Measurements from ENCODE around the gene CRADD. TPM values are rescaled to one million over a fixed set of nuclear protein-coding genes. Genes with fewer than 3 reads are reported as not detected.

CRADD gene
- total RNA-seq, 1 donor from 2014 or later, result 17.1 TPM

DNA sequence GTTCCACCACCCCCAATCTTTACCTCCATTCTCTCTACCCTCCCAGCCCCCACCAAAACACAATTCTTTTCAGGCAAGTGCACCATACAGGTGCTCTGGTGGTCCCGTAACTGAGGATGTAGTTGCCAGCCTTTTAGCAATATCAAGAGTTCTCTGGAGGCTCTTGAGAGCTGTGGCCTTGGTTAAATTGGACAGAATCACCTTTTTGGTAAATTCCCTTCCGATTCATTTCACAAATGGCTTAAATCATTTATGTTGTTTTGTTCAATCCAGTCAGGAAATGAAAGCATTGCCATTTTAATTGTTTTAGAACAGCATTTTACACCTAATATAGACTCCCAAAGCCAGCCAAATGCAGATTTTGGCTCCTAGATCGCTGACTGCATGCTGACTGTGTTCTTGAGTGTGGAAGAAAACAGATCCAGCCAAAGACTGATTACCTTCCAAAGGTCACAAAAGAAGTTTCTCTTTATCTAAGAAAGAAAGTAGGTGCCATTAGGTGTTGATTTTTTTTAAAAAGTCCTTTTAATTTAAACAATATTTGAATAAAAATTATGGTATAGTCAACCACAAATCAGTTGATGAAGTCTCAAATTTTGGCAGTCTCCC is 25.6 kb downstream of the CRADD start:
- DNase-seq (no peak), ATAC-seq (no peak)
- Histone ChIP-seq H3K4me3 (no peak overlapping the region), H3K36me3 (no peaks in the 10 kb centered on the region), H3K4me1 (peaks cover 25% of the 10 kb centered on the region), H3K27ac (no peak overlapping the region), H3K9me3 (no peaks in the 10 kb centered on the region), H3K27me3 (no peaks in the 10 kb centered on the region)
- intact Hi-C loops (cut with DNase I), result no loop called here
- TF ChIP-seq, protein P1, sequence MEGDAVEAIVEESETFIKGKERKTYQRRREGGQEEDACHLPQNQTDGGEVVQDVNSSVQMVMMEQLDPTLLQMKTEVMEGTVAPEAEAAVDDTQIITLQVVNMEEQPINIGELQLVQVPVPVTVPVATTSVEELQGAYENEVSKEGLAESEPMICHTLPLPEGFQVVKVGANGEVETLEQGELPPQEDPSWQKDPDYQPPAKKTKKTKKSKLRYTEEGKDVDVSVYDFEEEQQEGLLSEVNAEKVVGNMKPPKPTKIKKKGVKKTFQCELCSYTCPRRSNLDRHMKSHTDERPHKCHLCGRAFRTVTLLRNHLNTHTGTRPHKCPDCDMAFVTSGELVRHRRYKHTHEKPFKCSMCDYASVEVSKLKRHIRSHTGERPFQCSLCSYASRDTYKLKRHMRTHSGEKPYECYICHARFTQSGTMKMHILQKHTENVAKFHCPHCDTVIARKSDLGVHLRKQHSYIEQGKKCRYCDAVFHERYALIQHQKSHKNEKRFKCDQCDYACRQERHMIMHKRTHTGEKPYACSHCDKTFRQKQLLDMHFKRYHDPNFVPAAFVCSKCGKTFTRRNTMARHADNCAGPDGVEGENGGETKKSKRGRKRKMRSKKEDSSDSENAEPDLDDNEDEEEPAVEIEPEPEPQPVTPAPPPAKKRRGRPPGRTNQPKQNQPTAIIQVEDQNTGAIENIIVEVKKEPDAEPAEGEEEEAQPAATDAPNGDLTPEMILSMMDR (IDR thresholded peaks at IDR 0.05), result no peak

- H3K9me3 ChIP-seq, result no peaks in the 10 kb centered on the region
- H3K27me3 ChIP-seq, result no peaks in the 10 kb centered on the region
- H3K4me3 ChIP-seq, result no peak overlapping the region
- TF ChIP-seq, protein P1 (IDR thresholded peaks at IDR 0.05), result no peak
- no peak overlapping the region for H3K27ac ChIP-seq
- ATAC-seq, result no peak
- H3K36me3 ChIP-seq, result no peaks in the 10 kb centered on the region
- peaks cover 14% of the 10 kb centered on the region for H3K4me1 ChIP-seq
- DNase-seq, result no peak
- intact Hi-C loops (cut with DNase I), result no loop called here
Measured at GRCh38 chr12:93704122-93704521, 26.9 kb downstream of the CRADD start.

DNA sequence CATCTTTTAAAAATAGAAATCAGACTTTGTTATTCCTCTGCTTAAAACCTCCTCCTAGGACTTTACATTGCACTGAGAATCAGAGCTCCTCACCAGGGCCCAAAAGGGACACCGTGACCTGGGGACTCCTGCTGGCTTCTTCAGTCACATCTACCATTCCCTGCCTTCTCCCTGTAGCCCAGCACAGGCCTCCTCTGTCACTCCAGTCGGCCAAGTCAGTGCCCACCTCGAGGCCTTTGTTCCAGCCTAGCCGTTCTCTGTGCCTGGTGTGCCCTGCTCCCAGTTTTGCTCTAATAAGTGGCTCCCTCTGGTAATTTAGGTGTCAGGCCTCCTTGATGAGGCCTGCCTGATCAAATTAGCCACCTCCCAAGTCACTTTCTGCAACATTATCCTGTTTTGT is 27.4 kb downstream of the CRADD start:
- H3K27ac ChIP-seq, result no peak overlapping the region
- TF ChIP-seq, protein P1 (IDR thresholded peaks at IDR 0.05), result no peak
- peaks cover 5% of the 10 kb centered on the region for H3K9me3 ChIP-seq
- H3K36me3 ChIP-seq, result no peaks in the 10 kb centered on the region
- peaks cover 9% of the 10 kb centered on the region for H3K4me1 ChIP-seq
- H3K27me3 ChIP-seq, result no peaks in the 10 kb centered on the region
- H3K4me3 ChIP-seq, result no peak overlapping the region
- intact Hi-C loops (cut with DNase I), result no loop called here
- no peak for DNase-seq
- ATAC-seq, result no peak

GRCh38 chr12:93705237-93705636 is 28.1 kb downstream of the CRADD start:
- intact Hi-C loops (cut with DNase I), result no loop called here
- TF ChIP-seq, protein P1 (IDR thresholded peaks at IDR 0.05), result no peak
- ATAC-seq, result no peak
- peaks cover 10% of the 10 kb centered on the region for H3K9me3 ChIP-seq
- no peak for DNase-seq
- no peak overlapping the region for H3K27ac ChIP-seq
- no peaks in the 10 kb centered on the region for H3K27me3 ChIP-seq
- H3K4me3 ChIP-seq, result no peak overlapping the region
- H3K4me1 ChIP-seq, result peaks cover 3% of the 10 kb centered on the region
- H3K36me3 ChIP-seq, result no peaks in the 10 kb centered on the region

DNA sequence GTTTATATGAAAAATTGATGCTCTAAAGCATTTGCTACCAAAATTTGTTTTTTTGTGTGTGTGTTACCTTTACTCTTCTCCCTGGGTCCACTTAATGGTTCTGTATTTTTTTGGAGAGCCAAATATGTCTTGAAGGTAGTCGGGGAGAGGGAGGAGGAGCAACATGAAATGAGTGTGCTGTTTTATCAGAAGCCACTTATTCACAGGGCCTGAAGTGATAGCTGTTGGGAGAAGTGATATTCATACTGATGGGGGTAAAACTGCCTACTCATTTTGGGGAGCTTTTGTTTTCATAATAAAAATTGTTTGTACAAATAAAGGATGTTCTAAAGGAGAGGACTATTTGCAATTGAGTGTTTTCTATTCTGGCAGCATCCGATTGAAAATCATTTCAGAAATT is 29.2 kb downstream of the CRADD start:
- no peak overlapping the region for H3K27ac ChIP-seq
- DNase-seq (no peak), ATAC-seq (no peak)
- TF ChIP-seq, protein P1 (IDR thresholded peaks at IDR 0.05), result no peak
- peaks cover 10% of the 10 kb centered on the region for H3K9me3 ChIP-seq
- no peak overlapping the region for H3K4me3 ChIP-seq
- no peaks in the 10 kb centered on the region for H3K27me3 ChIP-seq
- intact Hi-C loops (cut with DNase I), result no loop called here
- H3K4me1 ChIP-seq, result peaks cover 3% of the 10 kb centered on the region
- H3K36me3 ChIP-seq, result no peaks in the 10 kb centered on the region

GRCh38 chr12:93706824-93707223 is 29.6 kb downstream of the CRADD start:
- peaks cover 10% of the 10 kb centered on the region for H3K9me3 ChIP-seq
- no peaks in the 10 kb centered on the region for H3K27me3 ChIP-seq
- H3K4me3 ChIP-seq, result no peak overlapping the region
- DNase-seq, result no peak
- TF ChIP-seq, protein P1 (IDR thresholded peaks at IDR 0.05), result no peak
- peaks cover 3% of the 10 kb centered on the region for H3K4me1 ChIP-seq
- no peaks in the 10 kb centered on the region for H3K36me3 ChIP-seq
- H3K27ac ChIP-seq, result no peak overlapping the region
- intact Hi-C loops (cut with DNase I), result no loop called here
- no peak for ATAC-seq

All from upper lobe of right lung (tissue), 1 donor.